Osteocyte (in vitro differentiated cells): ENCODE measurements around the gene VIPR2. TPM values are rescaled to one million over a fixed set of nuclear protein-coding genes. Genes with fewer than 3 reads are reported as not detected.
"Not testable (repeated sequence)": the region's sequence is repeated elsewhere in the genome, so short reads cannot be mapped to it uniquely, and the experiment has no call there.

Experiments
- DNase-seq: peaks from one replicate; pipeline ENCODE4 v3.0.0; 2021; ENCODE audit warnings: mixed read lengths; ENCODE audit not compliant: unreplicated experiment; ENCODE audit errors: extremely low spot score
- H3K27ac Mint-ChIP-seq: one replicate; pipeline ENCODE4 v1.8.0; 2021; ENCODE audit warnings: mild to moderate bottlenecking, mixed read lengths; ENCODE audit not compliant: unreplicated experiment
- H3K27me3 Mint-ChIP-seq: one replicate; pipeline ENCODE4 v1.8.0; 2021; ENCODE audit warnings: mixed read lengths; ENCODE audit not compliant: unreplicated experiment
- H3K36me3 Mint-ChIP-seq: one replicate; pipeline ENCODE4 v1.8.0; 2021; ENCODE audit warnings: mixed read lengths; ENCODE audit not compliant: unreplicated experiment
- H3K4me1 Mint-ChIP-seq: one replicate; pipeline ENCODE4 v1.8.0; 2021; ENCODE audit warnings: mixed read lengths; ENCODE audit not compliant: unreplicated experiment
- H3K4me3 Mint-ChIP-seq: one replicate; pipeline ENCODE4 v1.8.0; 2021; ENCODE audit warnings: mild to moderate bottlenecking, moderate library complexity, mixed read lengths; ENCODE audit not compliant: unreplicated experiment
- H3K9me3 Mint-ChIP-seq: one replicate; pipeline ENCODE4 v1.8.0; 2021; ENCODE audit warnings: mixed read lengths; ENCODE audit not compliant: unreplicated experiment
- total RNA-seq: library from RNA; stranded (reverse); gene quantifications from 2 replicates; pipeline ENCODE4 v1.2.1, GENCODE V29; 2021
- TF ChIP-seq, protein P1 (sequence below): fragments of 200-600 bp; sonication (generic); IDR thresholded peaks from 2 replicates; pipeline ENCODE4 v1.5.0; 2021; ENCODE audit warnings: antibody characterized with exemption, mild to moderate bottlenecking, moderate library complexity

The VIPR2 gene
- total RNA-seq, 1 donor from 2014 or later, result 0.19 TPM

DNA sequence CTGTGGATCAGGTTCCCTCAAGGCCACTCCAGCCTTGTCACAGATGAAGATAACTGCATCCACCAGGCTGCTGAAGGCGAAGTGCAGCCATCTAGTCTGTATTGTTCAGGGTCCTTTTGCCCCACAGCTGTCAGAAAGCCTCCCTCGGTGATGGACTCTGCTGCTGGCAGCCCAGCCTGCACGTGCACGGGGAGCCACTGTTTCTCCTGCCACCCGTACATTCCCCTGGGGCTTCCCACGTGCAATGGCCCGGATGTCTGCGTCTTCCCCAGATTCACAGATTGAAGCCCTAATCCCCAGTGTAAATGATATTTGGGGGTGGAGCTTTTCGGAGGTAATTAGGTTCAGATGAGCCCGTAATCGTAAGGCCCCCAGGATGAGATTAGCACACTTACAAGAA is 46.6 kb upstream of the VIPR2 start:
- Mint-ChIP-seq H3K36me3 (no peaks in the 10 kb centered on the region), H3K4me3 (no peak overlapping the region), H3K27ac (no peak overlapping the region), H3K9me3 (peaks cover 14% of the 10 kb centered on the region), H3K27me3 (no peaks in the 10 kb centered on the region), H3K4me1 (no peaks in the 10 kb centered on the region)
- no peak for DNase-seq
- TF ChIP-seq, protein P1, sequence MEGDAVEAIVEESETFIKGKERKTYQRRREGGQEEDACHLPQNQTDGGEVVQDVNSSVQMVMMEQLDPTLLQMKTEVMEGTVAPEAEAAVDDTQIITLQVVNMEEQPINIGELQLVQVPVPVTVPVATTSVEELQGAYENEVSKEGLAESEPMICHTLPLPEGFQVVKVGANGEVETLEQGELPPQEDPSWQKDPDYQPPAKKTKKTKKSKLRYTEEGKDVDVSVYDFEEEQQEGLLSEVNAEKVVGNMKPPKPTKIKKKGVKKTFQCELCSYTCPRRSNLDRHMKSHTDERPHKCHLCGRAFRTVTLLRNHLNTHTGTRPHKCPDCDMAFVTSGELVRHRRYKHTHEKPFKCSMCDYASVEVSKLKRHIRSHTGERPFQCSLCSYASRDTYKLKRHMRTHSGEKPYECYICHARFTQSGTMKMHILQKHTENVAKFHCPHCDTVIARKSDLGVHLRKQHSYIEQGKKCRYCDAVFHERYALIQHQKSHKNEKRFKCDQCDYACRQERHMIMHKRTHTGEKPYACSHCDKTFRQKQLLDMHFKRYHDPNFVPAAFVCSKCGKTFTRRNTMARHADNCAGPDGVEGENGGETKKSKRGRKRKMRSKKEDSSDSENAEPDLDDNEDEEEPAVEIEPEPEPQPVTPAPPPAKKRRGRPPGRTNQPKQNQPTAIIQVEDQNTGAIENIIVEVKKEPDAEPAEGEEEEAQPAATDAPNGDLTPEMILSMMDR, result no peak

DNA sequence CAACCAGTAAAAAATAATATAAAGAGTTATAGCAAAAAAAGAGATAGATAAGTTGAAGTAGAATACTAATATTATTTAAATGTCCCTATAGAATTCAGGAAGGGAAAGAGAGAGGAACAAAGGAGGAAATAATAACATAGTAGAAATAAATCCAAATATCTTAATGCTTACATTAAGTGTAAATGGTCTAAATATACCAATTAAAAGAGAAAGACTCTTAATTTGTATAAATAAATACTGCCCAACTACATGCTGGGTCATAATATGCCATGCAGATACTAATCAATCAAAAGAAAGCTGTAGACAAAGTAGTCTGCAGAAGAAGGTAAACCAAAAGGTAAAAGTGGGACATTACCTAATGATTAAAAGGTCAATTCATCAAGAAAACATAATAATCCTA is 43.3 kb upstream of the VIPR2 start:
- Mint-ChIP-seq H3K27me3 (no peaks in the 10 kb centered on the region), H3K4me3 (no peak overlapping the region), H3K36me3 (no peaks in the 10 kb centered on the region), H3K9me3 (peaks cover 24% of the 10 kb centered on the region), H3K27ac (no peak overlapping the region), H3K4me1 (no peaks in the 10 kb centered on the region)
- TF ChIP-seq, protein P1, result no peak
- no peak for DNase-seq

DNA sequence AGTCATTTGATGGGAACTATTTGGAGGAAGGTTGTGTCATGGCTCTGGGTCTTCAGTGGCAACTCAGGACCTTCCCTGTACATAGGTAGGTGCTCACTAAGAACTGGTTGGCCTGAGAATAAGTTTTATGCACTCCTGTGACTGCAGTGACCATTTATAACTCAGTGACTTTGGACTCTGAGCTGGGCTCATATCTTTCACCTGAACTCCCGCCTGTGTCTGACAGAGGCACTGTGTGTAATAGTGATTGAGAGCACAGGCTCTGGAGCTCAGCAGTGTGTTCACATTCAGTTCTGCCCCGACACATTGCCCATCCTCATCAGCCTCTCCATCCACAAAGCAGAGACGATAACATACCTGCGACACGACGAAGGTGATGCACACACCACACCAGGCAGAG is 34.6 kb upstream of the VIPR2 start:
- no peaks in the 10 kb centered on the region for H3K36me3 Mint-ChIP-seq
- TF ChIP-seq, protein P1, result no peak
- peaks cover 24% of the 10 kb centered on the region for H3K9me3 Mint-ChIP-seq
- H3K27ac Mint-ChIP-seq, result no peak overlapping the region
- H3K4me3 Mint-ChIP-seq, result no peak overlapping the region
- no peak for DNase-seq
- no peaks in the 10 kb centered on the region for H3K4me1 Mint-ChIP-seq
- H3K27me3 Mint-ChIP-seq, result no peaks in the 10 kb centered on the region

DNA sequence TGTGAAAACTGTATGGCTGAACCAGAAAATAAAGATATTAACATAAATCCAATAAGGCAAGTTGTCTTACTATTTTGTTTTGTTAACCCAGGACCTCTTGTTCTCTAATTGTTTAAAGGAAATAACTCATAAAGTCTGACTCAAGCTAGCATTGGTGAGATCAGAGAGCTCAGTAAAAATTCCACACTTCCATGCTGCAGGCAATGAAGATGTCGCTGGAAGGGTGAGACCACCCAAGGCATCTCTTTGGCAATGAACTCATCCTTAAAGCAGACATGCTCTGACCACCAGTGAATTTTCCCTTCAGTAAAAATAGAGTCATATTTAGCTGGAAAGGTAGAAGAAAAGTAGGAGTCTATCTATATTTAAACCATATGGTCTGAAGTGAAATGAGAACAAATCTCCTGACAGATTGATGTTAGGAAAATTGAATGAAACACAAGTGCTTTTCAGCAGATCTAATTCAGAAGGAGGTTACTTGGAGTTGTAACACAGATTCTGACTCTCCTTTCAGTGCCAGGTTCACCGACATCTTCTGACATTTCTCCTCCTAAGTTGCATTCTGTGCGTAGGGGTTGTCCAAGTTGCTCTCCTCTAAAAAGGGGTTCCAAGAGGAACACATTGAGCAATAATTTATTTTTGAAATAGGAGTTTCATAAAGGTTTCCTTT is 32.8 kb upstream of the VIPR2 start:
- Mint-ChIP-seq H3K4me1 (no peaks in the 10 kb centered on the region), H3K4me3 (no peak overlapping the region), H3K36me3 (no peaks in the 10 kb centered on the region), H3K9me3 (peaks cover 39% of the 10 kb centered on the region), H3K27ac (no peak overlapping the region), H3K27me3 (no peaks in the 10 kb centered on the region)
- TF ChIP-seq, protein P1, result no peak
- no peak for DNase-seq

DNA sequence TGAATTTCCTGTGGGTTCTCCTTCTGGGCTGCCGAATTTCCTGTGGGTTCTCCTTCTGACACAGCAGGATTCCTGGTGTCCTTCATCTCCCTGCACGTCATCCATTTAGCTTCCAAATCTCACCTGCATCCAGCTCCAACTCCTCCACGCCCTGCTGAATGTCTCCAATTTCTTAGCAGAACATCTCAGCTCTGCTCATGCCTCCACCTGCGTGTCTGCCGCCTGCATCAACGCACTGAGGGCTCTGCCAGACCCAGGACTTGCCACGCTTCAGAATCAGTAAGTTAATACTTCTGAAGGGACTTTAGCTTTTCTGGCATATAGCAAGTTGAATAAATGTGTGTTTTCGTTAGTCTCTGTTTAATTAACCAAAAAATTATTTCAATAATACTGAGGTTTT is 31.1 kb upstream of the VIPR2 start:
- H3K27ac Mint-ChIP-seq, result no peak overlapping the region
- no peaks in the 10 kb centered on the region for H3K4me1 Mint-ChIP-seq
- no peak for DNase-seq
- TF ChIP-seq, protein P1, result no peak
- H3K36me3 Mint-ChIP-seq, result no peaks in the 10 kb centered on the region
- H3K27me3 Mint-ChIP-seq, result no peaks in the 10 kb centered on the region
- peaks cover 39% of the 10 kb centered on the region for H3K9me3 Mint-ChIP-seq
- H3K4me3 Mint-ChIP-seq, result no peak overlapping the region

DNA sequence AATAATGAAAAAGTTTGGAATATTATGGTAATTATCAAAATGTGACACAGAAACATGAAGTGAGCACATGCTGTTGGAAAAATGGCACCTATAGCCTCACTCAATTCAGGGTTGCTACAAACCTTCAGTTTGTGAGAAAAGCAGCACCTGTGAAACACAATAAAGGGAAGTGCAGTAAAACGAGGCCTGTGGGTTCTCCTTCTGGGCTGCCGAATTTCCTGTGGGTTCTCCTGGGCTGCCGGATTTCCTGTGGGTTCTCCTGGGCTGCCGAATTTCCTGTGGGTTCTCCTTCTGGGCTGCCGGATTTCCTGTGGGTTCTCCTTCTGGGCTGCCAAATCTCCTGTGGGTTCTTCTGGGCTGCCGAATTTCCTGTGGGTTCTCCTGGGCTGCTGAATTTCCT is 30.4 kb upstream of the VIPR2 start:
- DNase-seq, result not testable (repeated sequence)

More for the DNA sequence above, 30.4 kb upstream of the VIPR2 start:
- not testable (repeated sequence) for H3K4me3 Mint-ChIP-seq, H3K36me3 Mint-ChIP-seq, H3K4me1 Mint-ChIP-seq, H3K27ac Mint-ChIP-seq, H3K27me3 Mint-ChIP-seq
- H3K9me3 Mint-ChIP-seq, result peaks cover 44% of the 10 kb centered on the region
